Fibroblast of villous mesenchyme (primary cell): ENCODE results near the gene A4GNT. TPM values are rescaled to one million over a fixed set of nuclear protein-coding genes. Genes with fewer than 3 reads are reported as not detected.
"Not testable (repeated sequence)": the region's sequence is repeated elsewhere in the genome, so short reads cannot be mapped to it uniquely, and the experiment has no call there.

ENCODE experiments used
- DNase-seq: peaks from one replicate; pipeline ENCODE4 v3.0.0-alpha.2; 2010; ENCODE audit warnings: low read depth
- H3K4me3 ChIP-seq: 2 replicates; pipeline ENCODE4 v1.5.1; 2011; ENCODE audit warnings: low read depth, mild to moderate bottlenecking, low read length
- CTCF ChIP-seq: IDR thresholded peaks from 2 replicates; pipeline ENCODE4 v1.5.1; 2012; ENCODE audit warnings: low read depth, mild to moderate bottlenecking, low read length; ENCODE audit not compliant: insufficient read depth
- total RNA-seq: library from RNA; depleted of rRNA; stranded (reverse); fragments of >200 nt; gene quantifications from 2 replicates; pipeline ENCODE4 v1.2.3, GENCODE V29; 2012

A4GNT gene
- total RNA-seq, 1 donor, result under 0.01 TPM

- TF ChIP-seq CTCF, result no peak
These were observed 25.6 kb upstream of the A4GNT start for GRCh38 chr3:138157743-138158142.

GRCh38 chr3:138154534-138154933 is 22.3 kb upstream of the A4GNT start:
- no peak for DNase-seq
- TF ChIP-seq CTCF, result no peak
- H3K4me3 ChIP-seq, result no peak overlapping the region

More at GRCh38 chr3:138157743-138158142, 25.6 kb upstream of the A4GNT start:
- DNase-seq, result no peak
- no peak overlapping the region for H3K4me3 ChIP-seq

GRCh38 chr3:138148503-138148902 is 16.3 kb upstream of the A4GNT start:
- DNase-seq, result no peak

GRCh38 chr3:138142181-138142580 is 10.0 kb upstream of the A4GNT start:
- peak; percentile 56 for DNase-seq
- H3K4me3 ChIP-seq, result not testable (repeated sequence)

More at GRCh38 chr3:138148503-138148902, 16.3 kb upstream of the A4GNT start:
- no peak overlapping the region for H3K4me3 ChIP-seq
- no peak for TF ChIP-seq CTCF

- no peak for DNase-seq
- no peak for TF ChIP-seq CTCF
- no peak overlapping the region for H3K4me3 ChIP-seq
These were observed 8.8 kb upstream of the A4GNT start for GRCh38 chr3:138140940-138141339.

GRCh38 chr3:138139691-138140090 is 7.5 kb upstream of the A4GNT start:
- DNase-seq, result no peak
- no peak for TF ChIP-seq CTCF
- no peak overlapping the region for H3K4me3 ChIP-seq

GRCh38 chr3:138137861-138138260 is 5.7 kb upstream of the A4GNT start:
- no peak overlapping the region for H3K4me3 ChIP-seq
- TF ChIP-seq CTCF, result no peak
- DNase-seq, result no peak
